Esophagus squamous epithelium (tissue), 5 donors: ENCODE measurements around the gene TUBA1B. TPM values are rescaled to one million over a fixed set of nuclear protein-coding genes. Genes with fewer than 3 reads are reported as not detected.
"Not testable (repeated sequence)": the region's sequence is repeated elsewhere in the genome, so short reads cannot be mapped to it uniquely, and the experiment has no call there.

Source experiments
- DNase-seq: peaks from one replicate; lab custom pipeline; 2025; lab: John Stamatoyannopoulos, UW
- H3K27ac ChIP-seq, 4 donors: fragments of 200-600 bp; sonication (generic); one replicate each; pipeline ENCODE4 v1.5.1; 2016 to 2019; ENCODE audit warnings: mild to moderate bottlenecking in 1 of 4
- H3K27me3 ChIP-seq, 4 donors: fragments of 200-600 bp; sonication (generic); 1 replicate in 3 of 4; 2 replicates in 1 of 4; pipeline versions ENCODE4 v1.5.1 to v1.6.0; 2017 to 2021; ENCODE audit warnings: antibody characterized with exemption in 1 of 4
- H3K36me3 ChIP-seq, 3 donors: fragments of 200-600 bp; sonication (generic); one replicate each; pipeline ENCODE4 v1.5.1; 2016 to 2019
- H3K4me1 ChIP-seq, 3 donors: fragments of 200-600 bp; sonication (generic); one replicate each; pipeline ENCODE4 v1.5.1; 2017 to 2019
- H3K4me3 ChIP-seq, 4 donors: fragments of 200-600 bp; sonication (generic); 1 replicate in 3 of 4; 2 replicates in 1 of 4; pipeline ENCODE4 v1.5.1; 2016 to 2019; ENCODE audit warnings: mild to moderate bottlenecking in 2 of 4, moderate library complexity in 1 of 4
- H3K9me3 ChIP-seq, 3 donors: fragments of 200-600 bp; sonication (generic); one replicate each; pipeline ENCODE4 v1.5.1; 2016 to 2019
- POLR2A ChIP-seq, 4 donors: fragments of 450-650 bp; IDR thresholded peaks; one replicate each; pipeline ENCODE4 v1.6.1; 2017; ENCODE audit warnings: antibody characterized with exemption in 4 of 4, mild to moderate bottlenecking in 4 of 4, moderate library complexity in 3 of 4
- WGBS, 2 donors: methylation state at CpG; one replicate each; pipeline ENCODE4 v1.1.5; 2018; 5-methylcytosine and 5-hydroxymethylcytosine counted together
- intact Hi-C: fragments of 100-400 bp; cut with DNase I; formaldehyde crosslinking; loops from one replicate; pipeline ENCODE4 v1.15.0; 2022
- total RNA-seq, 4 donors: library from RNA; depleted of rRNA; stranded (reverse); fragments of >200 nt; gene quantifications; one replicate each; pipeline ENCODE4 v1.1.0, GENCODE V29; 2016
- TF ChIP-seq, protein P1 (sequence below), 6 experiments: fragments of 450-650 bp in 4 of 6; fragments of 200-600 bp in 2 of 6; sonication (generic) in 2 of 6; IDR thresholded peaks; one replicate each; pipeline ENCODE4 v1.5.1; 2016 to 2019; ENCODE audit warnings: antibody characterized with exemption in 6 of 6, mild to moderate bottlenecking in 4 of 6, moderate library complexity in 4 of 6
- donor health status: DM: yes; HTN: yes; CAD: no.

Gene TUBA1B
- total RNA-seq, 4 donors from 2014 or later = 414 to 957 (median 699) TPM

DNA sequence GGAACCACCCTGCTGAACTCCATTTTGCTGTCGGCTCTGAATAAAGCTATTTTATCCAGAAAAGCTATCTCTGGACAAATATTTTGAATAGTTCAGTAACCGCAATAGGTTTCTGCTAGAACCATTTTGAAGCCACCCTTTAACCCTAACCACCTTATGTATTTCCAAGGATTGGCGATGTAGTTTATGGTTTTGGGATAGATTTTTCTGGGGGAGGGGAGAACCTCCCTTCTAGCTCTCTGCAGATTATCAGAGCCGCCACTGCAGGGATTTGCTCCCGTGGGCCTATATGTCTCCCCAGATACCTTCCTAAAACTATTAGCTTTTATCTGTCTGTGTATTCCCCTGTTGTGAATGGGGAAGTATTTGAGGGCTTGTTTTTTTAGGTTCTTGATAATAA lies 1.8 kb upstream of the TUBA1B start:
- H3K9me3 ChIP-seq = no peaks in the 10 kb centered on the region
- H3K27me3 ChIP-seq = no peaks in the 10 kb centered on the region
- H3K36me3 ChIP-seq = peaks cover 0 to 20% (median 5%) of the 10 kb centered on the region in 3 donors
- H3K4me1 ChIP-seq = peaks cover 20 to 44% (median 23%) of the 10 kb centered on the region in 3 donors
- H3K4me3 ChIP-seq = peak overlapping the region in 2 of 4 donors; percentile 3 to 98
- intact Hi-C loops = loop anchor here (5.0 kb wide), 1 partner anchor 99 kb away; no protein-coding TSS in a partner anchor
- peak overlapping the region in 3 of 4 donors; percentile 98 to 100 (median 100) for H3K27ac ChIP-seq
- DNase-seq = no peak
- TF ChIP-seq, protein P1, sequence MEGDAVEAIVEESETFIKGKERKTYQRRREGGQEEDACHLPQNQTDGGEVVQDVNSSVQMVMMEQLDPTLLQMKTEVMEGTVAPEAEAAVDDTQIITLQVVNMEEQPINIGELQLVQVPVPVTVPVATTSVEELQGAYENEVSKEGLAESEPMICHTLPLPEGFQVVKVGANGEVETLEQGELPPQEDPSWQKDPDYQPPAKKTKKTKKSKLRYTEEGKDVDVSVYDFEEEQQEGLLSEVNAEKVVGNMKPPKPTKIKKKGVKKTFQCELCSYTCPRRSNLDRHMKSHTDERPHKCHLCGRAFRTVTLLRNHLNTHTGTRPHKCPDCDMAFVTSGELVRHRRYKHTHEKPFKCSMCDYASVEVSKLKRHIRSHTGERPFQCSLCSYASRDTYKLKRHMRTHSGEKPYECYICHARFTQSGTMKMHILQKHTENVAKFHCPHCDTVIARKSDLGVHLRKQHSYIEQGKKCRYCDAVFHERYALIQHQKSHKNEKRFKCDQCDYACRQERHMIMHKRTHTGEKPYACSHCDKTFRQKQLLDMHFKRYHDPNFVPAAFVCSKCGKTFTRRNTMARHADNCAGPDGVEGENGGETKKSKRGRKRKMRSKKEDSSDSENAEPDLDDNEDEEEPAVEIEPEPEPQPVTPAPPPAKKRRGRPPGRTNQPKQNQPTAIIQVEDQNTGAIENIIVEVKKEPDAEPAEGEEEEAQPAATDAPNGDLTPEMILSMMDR (IDR thresholded peaks at IDR 0.05) = no peak
- TF ChIP-seq POLR2A (IDR thresholded peaks at IDR 0.05) = no peak
- 49 to 52% methylated on average over 5 of the region's 5 CpGs for WGBS, 2 donors

DNA sequence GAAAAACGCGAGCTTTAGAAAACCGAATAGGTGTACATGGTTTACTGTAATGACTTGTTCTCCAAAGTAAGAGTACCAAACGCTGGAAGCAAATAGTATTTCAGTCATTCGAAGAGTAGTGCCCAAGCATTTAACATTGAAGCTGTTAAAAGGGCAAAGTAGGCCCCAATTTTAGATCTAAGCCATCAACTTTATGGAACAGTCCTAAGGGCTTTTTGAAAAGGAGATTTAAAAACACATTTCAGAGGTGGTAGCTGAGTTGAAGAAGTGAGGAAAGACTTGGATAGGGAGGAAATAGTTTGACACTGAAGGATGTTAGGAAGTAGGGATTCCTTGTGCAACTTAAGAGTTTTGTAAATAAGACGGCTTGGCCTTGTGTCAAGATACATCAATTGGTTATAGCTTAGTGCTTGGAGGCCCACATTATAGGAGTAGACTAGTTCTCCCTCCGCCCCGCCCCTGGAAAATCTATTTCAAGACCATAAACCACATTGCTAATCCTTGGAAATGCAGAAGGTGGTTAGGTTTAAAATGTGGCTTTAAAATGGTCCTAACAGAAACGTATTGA lies 783 bp upstream of the TUBA1B start:
- DNase-seq = no peak
- TF ChIP-seq, protein P1 (IDR thresholded peaks at IDR 0.05) = no peak
- TF ChIP-seq POLR2A (IDR thresholded peaks at IDR 0.05) = no peak
- Histone ChIP-seq H3K36me3 (peaks cover 0 to 30% (median 11%) of the 10 kb centered on the region in 3 donors), H3K27ac (peak overlapping the region; percentile 98 to 100 (median 100)), H3K27me3 (no peaks in the 10 kb centered on the region), H3K4me1 (peaks cover 20 to 44% (median 23%) of the 10 kb centered on the region in 3 donors), H3K9me3 (no peaks in the 10 kb centered on the region), H3K4me3 (peak overlapping the region; percentile 89 to 99 (median 94))
- WGBS, 2 donors = 9 to 15% methylated on average over 9 of the region's 9 CpGs
- intact Hi-C loops = loop anchor here (5.0 kb wide), 1 partner anchor 100 kb away; no protein-coding TSS in a partner anchor

DNA sequence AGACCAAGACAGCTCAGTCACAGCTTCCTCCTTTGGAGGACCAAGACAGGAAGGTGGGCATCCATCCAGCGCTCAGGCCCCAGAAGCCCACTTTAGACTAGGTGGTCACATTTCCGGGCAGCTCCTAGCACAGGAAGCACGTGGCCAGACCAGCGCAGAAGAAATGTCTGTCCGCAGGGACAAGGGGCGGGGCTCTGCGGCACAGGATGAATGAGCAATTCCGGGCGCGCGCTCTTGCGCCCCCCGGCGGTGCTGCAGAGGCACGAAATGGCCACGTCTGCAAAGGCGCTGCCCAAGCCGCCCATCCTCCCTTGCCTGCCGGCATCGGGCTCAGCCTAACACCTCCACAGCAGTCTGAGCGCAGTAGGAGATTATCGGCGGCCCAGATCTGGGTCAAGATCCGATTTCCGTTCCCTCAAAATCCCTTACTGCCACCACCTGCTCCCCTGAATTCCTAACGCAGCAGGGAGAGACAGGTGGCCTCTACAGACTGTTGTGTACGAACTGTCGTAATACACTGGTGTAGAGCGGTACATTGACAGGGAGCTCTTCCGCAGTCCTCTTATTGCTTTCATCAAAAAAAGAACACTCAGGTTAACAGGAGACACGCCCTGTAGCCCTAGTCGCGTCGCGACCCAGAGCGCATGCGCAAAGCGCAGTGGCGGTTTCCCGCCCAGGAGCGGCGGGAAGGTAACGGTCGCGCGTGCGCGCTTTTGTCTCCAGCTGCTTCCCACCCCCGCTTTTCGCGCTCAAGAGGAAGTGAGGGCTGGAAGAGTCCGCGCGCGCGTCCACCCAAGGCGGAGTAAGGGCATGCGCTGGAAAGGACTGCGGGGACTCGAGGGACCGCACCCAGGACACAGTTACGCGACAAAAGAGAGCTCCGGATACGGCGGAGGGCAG lies 794 bp downstream of the TUBA1B start:
- intact Hi-C loops = loop anchor here (5.0 kb wide), 1 partner anchor 102 kb away; no protein-coding TSS in a partner anchor
- peak overlapping the region; percentile 98 to 100 (median 100) for H3K27ac ChIP-seq

DNA sequence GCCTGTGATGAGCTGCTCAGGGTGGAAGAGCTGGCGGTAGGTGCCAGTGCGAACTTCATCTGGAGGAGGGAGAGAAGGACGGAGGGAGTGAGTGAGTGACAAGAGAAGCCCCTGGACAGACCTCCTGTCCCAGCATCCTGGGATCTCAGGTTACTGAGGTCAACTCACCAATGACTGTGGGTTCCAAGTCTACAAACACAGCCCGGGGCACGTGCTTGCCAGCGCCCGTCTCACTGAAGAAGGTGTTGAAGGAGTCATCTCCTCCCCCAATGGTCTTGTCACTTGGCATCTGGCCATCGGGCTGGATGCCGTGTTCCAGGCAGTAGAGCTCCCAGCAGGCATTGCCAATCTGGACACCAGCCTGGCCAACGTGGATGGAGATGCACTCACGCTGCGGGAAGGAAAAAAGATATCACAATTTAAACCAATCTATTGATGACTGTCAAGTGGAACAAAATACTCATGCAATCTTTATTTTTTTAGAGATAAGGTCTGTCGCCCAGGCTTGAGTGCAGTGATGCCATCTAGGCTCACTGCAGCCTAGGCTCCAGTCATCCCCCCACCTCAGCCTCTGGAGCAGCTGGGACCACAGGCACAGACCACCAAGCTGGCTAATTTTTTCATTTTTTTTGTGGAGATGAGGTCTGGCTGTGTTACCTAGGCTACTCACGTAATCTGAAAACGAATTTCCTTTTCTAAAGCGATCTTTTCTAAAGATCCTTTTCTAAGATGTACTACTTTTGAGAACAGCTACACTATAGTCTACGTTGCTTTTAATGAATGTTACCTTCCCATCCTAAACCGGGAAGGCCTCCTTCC lies 1.7 kb downstream of the TUBA1B start:
- TF ChIP-seq POLR2A (IDR thresholded peaks at IDR 0.05) = no peak
- TF ChIP-seq, protein P1 (IDR thresholded peaks at IDR 0.05) = no peak
- no peaks in the 10 kb centered on the region for H3K27me3 ChIP-seq
- H3K27ac ChIP-seq = peak overlapping the region; percentile 98 to 100 (median 100)
- intact Hi-C loops = loop anchor here (5.0 to 10.0 kb wide), 2 partner anchors 65 to 103 kb away; partner anchors contain the start of genes KMT2D and RHEBL1
- WGBS, 2 donors = 41 to 50% methylated on average over 11 of the region's 18 CpGs
- H3K4me1 ChIP-seq = peaks cover 20 to 44% (median 23%) of the 10 kb centered on the region in 3 donors
- peak overlapping the region; percentile 89 to 99 (median 94) for H3K4me3 ChIP-seq
- H3K36me3 ChIP-seq = peaks cover 0 to 36% (median 15%) of the 10 kb centered on the region in 3 donors
- no peaks in the 10 kb centered on the region for H3K9me3 ChIP-seq
- DNase-seq = no peak

More for the DNA sequence above, 794 bp downstream of the TUBA1B start:
- H3K4me1 ChIP-seq = peaks cover 20 to 44% (median 23%) of the 10 kb centered on the region in 3 donors
- H3K27me3 ChIP-seq = no peaks in the 10 kb centered on the region
- H3K4me3 ChIP-seq = peak overlapping the region; percentile 89 to 99 (median 94)
- H3K36me3 ChIP-seq = peaks cover 0 to 36% (median 15%) of the 10 kb centered on the region in 3 donors
- DNase-seq = peak; percentile 65
- no peaks in the 10 kb centered on the region for H3K9me3 ChIP-seq
- whole genome bisulfite sequencing, 2 donors = 0% methylated on average over 24 to 42 of the region's 66 CpGs
- TF ChIP-seq, protein P1 (IDR thresholded peaks at IDR 0.05) = peak; percentile 81 to 95 (median 90)
- TF ChIP-seq POLR2A (IDR thresholded peaks at IDR 0.05) = peak in 1 of 4 donors; percentile 53

DNA sequence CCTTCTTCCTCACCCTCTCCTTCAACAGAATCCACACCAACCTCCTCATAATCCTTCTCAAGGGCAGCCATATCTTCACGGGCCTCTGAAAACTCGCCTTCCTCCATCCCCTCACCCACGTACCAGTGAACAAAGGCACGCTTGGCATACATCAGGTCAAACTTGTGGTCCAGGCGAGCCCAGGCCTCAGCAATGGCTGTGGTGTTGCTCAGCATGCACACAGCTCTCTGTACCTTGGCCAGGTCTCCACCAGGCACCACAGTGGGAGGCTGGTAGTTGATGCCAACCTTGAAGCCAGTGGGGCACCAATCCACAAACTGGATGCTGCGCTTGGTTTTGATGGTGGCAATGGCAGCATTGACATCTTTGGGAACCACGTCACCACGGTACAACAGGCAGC lies 3.2 kb downstream of the TUBA1B start:
- intact Hi-C loops = loop anchor here (10.0 kb wide), 1 partner anchor 63 kb away; the partner anchor contains the start of genes KMT2D and RHEBL1
- Histone ChIP-seq H3K4me1 (peaks cover 19 to 33% (median 20%) of the 10 kb centered on the region in 3 donors), H3K36me3 (peaks cover 0 to 36% (median 15%) of the 10 kb centered on the region in 3 donors)
- 80 to 84% methylated on average over 1 to 6 of the region's 8 CpGs for WGBS, 2 donors
- DNase-seq, H3K4me3 ChIP-seq, H3K27ac ChIP-seq, H3K27me3 ChIP-seq, H3K9me3 ChIP-seq: not testable (repeated sequence)
